Glomerular endothelial cell (primary cell): Measurements from ENCODE around the gene CTSS. TPM values are rescaled to one million over a fixed set of nuclear protein-coding genes. Genes with fewer than 3 reads are reported as not detected.
"Not testable (repeated sequence)": the region's sequence is repeated elsewhere in the genome, so short reads cannot be mapped to it uniquely, and the experiment has no call there.

Source experiments
- DNase-seq: peaks from one replicate; pipeline ENCODE4 v3.0.0-alpha.2; 2011; ENCODE audit warnings: low read depth, low spot score; ENCODE audit errors: extremely low read depth
- total RNA-seq: library from RNA; depleted of rRNA; stranded (reverse); fragments of >200 nt; gene quantifications from 2 replicates; pipeline ENCODE4 v1.2.3, GENCODE V29; 2015

Gene CTSS
- total RNA-seq = 87.7 and 137 TPM in 2 replicates

DNA sequence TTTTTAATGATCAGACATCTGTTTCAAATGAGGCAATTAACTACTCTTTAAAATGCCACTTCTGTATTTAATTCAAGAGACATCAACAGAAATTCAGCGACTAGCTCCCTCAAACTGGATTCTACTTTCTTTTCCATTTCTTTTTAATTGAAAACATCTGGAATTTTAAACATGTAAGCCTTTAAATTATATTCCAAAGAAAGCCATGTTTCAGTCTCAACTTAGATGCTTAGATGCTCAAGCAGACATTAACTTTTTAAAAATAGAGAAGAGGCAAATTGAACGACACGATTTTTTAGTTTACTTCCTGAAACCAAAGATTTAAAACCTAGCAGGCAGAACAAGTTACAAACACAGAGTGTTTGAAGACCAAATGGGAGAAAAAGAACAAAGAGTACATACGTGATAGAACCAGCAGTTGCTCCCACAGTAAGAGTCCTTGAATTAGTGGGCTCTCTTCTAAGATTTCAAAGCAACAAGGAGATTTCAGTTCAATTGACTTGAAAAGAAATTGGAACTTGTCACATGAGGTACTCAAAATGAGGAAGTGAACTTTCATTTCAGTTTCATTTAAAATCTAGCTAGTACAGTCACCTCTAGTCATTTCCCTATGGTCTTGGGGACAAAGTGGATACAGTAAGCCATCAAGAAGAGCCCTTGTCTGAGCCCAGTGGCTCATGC lies at the start of gene CTSS:
Gene CTSS (minus strand): TSS at position 483 of the 681 bp plus-strand sequence. CDS start 1,015 bp downstream, outside the sequence.
- DNase-seq = peak; percentile 9

GRCh38 chr1:150813028-150813707 lies 47.6 kb upstream of the CTSS start:
- DNase-seq = no peak

GRCh38 chr1:150810958-150811659 lies 45.5 kb upstream of the CTSS start:
- no peak for DNase-seq

- no peak for DNase-seq
Observed at GRCh38 chr1:150809651-150810050, 44.1 kb upstream of the CTSS start.

DNA sequence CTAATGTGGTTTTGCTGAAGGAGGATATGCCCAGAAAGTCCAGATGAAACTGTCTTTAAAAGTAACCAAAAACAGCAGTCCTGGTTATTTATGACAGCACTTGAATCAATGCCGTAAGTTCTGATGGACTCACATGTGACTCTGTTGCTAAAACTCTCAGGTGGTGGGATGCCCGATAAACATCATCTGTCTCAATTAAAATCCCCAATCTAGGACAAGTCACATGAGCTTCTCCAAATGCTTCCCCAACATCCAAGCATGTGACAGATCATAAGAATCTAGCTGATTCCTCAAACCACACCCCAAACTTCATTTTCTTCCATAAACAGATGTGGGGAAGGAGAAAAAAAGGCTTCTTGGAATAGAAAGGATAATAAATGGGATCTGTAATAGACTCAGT lies 43.3 kb upstream of the CTSS start:
- DNase-seq = no peak

DNA sequence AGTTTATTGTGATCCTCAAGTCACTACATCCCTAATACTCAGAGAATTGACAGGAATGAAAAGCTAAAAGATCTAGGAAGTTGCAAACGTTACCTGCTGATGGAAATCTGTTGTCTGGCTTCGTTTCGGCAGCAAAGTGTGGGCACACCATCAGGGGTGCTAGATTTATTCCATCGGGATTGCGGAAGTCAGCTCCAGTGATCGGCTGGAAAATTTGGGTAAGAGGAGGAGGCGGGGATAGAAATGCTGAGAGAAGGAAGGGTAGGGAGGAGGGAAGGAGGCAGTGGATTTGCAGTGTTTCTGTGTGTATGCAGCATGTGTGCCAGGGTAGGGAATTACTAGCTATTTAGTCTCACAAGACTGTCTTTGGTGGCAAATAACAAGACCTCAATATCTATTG lies 42.5 kb upstream of the CTSS start, which contains the start of gene CTSK:
Gene CTSK (minus strand): TSS at position 140 of the 400 bp plus-strand sequence. CDS start 1,455 bp downstream, outside the sequence.
- DNase-seq = no peak

DNA sequence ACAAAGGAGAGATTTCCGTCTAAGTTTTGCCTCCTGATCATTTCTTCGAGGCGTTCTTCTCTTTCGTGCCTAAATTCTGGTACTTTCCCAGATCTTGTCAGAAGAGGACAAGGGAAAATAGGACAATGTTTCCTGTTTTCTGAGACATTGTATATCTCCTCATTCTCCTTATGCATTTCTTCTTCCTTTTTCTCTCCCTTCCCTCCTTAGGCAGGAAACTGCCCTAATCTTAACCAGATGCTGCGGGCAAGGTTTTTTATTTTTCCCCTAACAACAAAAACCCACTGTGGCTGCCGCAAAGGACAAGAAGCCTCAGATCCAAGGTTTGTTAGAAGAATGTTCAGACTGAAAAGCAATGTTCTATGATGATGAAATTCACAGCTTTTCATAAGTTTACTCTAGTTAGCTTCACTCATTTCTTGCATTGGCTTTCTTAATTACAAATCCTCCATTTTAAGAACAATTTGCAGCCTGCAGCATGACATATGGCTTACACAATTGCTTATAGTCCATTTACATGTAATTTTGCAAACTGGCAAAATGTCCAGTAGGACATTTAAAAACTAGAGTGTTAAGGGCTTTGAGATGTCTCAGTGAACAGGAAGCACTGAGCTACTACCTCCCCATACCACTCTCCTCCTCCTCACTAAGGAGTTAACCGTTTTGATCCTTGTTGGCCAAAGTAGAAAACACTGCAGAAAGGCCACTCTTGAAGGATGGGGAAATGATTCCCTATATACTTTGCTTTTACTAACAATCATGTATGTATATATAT lies 41.9 kb upstream of the CTSS start:
- no peak for DNase-seq

DNA sequence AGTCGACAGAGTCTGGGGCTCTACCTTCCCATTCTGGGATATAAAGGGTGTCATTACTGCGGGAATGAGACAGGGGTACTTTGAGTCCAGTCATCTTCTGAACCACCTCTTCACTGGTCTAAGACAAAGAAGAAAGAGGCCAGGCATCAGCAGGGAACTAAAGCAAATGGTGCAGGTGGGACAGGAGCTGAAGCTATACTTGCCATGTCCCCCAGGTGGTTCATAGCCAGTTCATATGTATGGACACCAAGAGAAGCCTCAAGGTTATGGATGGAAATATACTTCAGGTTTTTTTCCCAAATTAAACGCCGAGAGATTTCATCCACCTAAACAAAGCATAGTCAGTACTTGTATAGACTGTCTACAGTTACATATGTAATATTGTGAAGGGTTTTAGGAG lies 40.3 kb upstream of the CTSS start:
- DNase-seq = no peak

GRCh38 chr1:150804671-150805070 lies 39.1 kb upstream of the CTSS start:
- DNase-seq = no peak

- no peak for DNase-seq
Observed at GRCh38 chr1:150799089-150799488, 33.5 kb upstream of the CTSS start.

DNA sequence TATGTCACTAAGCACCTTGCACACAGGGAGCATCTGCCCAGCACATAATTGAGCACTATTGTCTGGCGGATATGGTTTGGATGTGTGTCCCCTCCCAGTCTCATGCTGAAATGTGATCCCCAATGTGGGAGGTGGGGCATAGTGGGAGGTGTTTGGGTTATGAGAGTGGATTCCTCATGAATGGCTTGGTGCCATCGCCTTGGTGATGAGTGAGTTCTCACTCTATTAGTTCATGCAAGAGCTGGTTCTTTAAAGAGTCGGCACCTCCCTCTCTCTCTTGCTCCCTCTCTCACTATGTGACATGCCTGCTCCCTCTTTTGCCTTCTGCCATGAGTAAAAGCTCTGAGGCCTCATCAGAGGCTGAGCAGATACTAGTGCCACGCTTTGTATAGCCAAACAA lies 32.9 kb upstream of the CTSS start:
- DNase-seq = no peak

DNA sequence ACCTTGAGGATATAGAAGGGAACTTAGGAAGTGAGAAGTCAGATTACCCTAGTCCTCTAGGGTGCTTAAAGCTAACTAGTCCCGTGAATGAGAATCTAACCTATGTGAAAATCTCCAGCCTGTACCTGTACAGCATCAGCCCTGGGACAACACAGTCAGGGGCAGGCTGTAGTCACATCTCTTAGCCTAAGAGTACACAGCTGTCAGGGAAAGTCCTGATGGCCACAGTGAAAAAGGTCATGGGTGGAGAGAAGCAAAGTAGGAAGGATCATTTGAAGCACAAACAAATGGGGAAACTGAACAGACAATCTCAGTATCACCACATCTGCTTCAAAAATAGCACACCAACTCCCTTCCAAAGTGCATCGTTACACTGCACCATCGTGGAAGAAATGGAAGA lies 30.8 kb upstream of the CTSS start:
- no peak for DNase-seq

DNA sequence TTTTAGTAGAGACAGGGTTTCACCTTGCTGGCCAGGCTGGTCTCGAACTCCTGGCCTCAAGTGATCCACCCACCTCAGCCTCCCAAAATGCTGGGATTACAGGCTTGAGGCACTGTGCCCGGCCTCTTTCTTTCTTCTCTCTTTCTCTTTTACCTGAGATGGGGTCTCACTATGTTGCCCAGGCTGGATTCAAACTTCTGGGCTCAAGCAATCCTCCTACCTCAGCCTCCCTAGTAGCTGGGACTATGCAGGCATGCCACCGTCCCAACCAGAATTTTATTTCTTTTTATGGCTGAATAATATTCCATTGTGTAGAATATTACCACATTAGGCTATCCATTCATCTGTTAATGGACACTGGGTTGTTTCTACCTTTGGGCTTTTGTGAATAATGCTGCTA lies 28.2 kb upstream of the CTSS start:
- DNase-seq = not testable (repeated sequence)

- no peak for DNase-seq
Observed at GRCh38 chr1:150793221-150793620, 27.6 kb upstream of the CTSS start.

- DNase-seq = no peak
Observed at GRCh38 chr1:150791585-150791984, 26.0 kb upstream of the CTSS start.

- DNase-seq = no peak
Observed at GRCh38 chr1:150789396-150789795, 23.8 kb upstream of the CTSS start.

GRCh38 chr1:150788946-150789345 lies 23.4 kb upstream of the CTSS start:
- DNase-seq = no peak

DNA sequence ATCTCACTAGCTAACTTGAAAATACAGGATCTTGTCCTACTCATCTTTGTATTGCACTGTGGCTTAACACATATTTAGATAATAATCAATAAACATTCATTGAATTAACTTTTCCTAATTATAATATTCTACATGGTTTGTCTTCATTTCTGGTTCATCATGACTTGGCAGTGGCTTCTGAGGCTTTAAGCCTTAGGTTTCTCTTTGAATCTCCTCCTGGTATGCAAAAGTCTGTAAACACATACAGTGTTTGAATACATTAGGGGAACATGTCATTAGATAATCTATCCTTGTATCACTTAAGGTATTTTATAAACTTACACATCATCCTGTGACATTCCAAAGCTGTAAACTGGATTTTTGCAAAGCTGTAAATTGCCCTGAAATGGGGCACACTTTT lies 21.9 kb upstream of the CTSS start:
- no peak for DNase-seq

- DNase-seq = no peak
Observed at GRCh38 chr1:150780510-150780909, 14.9 kb upstream of the CTSS start.

DNA sequence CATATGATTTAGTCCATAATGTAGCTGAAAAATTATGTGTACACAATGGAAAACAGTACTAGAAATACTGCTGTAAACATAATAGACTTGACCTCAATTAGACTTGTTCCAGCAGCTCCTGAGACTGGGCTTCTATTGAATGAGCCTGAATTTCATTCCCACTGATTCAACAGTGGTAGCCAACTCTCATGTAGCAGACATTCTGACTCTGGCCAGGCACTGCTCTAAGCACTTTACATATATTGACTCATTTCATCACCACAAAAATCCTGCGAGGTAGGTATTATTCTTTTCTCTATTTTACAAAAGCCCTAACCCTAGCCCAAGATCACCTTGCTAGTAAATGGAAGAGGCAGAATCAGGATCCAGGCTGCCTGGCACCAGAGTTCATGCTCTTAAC lies 12.8 kb upstream of the CTSS start:
- DNase-seq = no peak

DNA sequence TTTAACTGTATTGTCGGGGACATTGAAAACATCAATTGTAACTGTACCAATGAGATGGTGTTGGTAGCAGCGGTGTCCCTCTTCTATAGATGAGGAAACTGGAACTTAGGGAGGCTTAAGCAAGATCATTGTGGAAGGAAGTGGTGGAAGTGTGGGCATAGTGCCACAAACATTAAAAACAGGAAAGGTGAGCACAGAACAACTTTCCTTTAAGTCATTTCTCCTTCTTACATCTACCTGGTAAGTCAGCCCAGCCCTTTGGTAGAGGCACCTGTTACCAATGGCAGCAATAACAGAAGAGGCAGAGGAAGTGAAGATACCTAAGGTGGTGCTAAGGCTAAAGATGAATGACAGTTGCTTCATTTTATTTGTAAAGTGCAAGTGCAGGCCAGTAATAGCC lies 12.0 kb upstream of the CTSS start:
- DNase-seq = no peak
